GM13977 (cell line): Measurements from ENCODE around the gene HSBP1L1.

Experiments
- DNase-seq: peaks from one replicate; pipeline ENCODE4 v3.0.0; 2012; ENCODE audit warnings: low spot score
- in situ Hi-C: fragments of 300-500 bp; cut with MboI; formaldehyde crosslinking; loops from one replicate; pipeline ENCODE4 v1.12.0; 2022; ENCODE audit warnings: low sequenced_read_pairs, low pct_unique_long_range_greater_than_20kb, mixed read lengths, inconsistent platforms; ENCODE audit not compliant: unreplicated experiment
- TF ChIP-seq, protein P1 (sequence below): IDR thresholded peaks from 2 replicates; pipeline ENCODE4 v1.5.1; 2012; ENCODE audit warnings: mild to moderate bottlenecking, control low read depth; ENCODE audit not compliant: insufficient read depth; ENCODE audit errors: extremely low read depth, missing control alignments

Gene HSBP1L1

DNA sequence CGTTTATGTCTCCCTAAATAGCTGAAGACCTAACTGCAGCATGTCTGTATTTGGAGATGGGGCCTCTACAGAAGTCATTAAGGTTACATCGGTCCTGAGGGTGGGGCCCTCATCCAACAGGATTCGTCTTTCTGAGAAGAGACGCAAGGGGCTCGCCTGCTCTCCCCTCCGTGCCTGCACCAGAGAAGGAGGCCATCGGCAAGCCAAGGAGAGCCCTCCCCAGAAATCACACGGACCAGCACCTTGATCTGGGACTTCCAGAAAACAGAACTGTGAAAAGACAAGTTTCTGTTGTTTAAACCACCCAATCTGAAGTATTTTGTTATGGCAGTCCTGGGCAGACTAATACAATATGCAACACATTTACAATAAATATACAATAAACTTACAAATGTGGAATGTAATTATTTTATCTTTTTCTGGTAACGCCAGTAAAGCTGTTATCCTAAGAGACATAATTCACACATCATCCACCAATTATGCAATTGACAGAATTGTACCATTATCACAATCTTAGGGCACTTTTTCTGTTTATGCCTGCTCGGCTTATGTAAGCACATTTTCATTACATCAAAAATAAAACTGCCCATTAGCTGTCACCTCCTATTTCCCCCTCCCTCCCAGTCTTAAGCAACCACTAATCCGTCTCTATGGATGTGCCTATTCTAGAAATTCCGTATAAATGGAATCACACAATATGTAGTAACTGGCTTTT, 6.1 kb downstream of the HSBP1L1 start:
- in situ Hi-C loops: no loop called here
- no peak for DNase-seq
- TF ChIP-seq, protein P1, sequence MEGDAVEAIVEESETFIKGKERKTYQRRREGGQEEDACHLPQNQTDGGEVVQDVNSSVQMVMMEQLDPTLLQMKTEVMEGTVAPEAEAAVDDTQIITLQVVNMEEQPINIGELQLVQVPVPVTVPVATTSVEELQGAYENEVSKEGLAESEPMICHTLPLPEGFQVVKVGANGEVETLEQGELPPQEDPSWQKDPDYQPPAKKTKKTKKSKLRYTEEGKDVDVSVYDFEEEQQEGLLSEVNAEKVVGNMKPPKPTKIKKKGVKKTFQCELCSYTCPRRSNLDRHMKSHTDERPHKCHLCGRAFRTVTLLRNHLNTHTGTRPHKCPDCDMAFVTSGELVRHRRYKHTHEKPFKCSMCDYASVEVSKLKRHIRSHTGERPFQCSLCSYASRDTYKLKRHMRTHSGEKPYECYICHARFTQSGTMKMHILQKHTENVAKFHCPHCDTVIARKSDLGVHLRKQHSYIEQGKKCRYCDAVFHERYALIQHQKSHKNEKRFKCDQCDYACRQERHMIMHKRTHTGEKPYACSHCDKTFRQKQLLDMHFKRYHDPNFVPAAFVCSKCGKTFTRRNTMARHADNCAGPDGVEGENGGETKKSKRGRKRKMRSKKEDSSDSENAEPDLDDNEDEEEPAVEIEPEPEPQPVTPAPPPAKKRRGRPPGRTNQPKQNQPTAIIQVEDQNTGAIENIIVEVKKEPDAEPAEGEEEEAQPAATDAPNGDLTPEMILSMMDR: no peak

DNA sequence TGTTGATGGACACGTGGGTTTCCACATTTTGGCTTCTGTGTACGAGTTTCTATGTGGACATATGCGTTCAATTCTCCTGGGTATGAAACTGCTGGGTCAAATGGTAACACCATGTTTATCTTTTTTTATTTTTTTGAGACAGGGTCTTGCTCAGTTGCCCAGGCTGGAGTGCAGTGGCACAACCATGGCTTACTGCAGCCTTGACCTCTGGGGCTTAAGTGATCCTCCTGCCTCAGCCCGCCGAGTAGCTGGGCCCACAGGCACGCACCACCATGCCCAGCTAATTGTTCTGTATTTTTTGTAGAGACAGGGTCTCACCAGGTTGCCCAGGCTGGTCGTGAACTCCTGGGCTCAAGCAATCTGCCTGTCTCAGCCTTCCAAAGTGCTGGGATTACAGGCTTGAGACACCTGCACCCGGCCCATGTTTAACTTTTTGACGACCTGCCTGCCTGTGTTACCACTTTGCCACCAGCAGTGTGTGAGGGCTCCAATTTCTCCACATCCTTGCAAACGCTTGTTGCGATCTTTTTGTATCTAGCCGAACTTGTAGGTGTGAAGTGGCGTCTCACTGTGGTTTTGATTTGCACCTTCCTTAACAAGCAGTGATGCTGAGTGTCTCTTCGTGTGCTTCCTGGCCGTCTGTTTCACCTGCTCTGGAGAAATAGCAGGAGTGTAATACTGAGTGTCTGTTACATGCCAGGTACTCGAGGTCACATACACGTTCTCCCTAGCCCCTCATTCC, 6.9 kb downstream of the HSBP1L1 start:
- DNase-seq: no peak
- TF ChIP-seq, protein P1: no peak
- in situ Hi-C loops: no loop called here

DNA sequence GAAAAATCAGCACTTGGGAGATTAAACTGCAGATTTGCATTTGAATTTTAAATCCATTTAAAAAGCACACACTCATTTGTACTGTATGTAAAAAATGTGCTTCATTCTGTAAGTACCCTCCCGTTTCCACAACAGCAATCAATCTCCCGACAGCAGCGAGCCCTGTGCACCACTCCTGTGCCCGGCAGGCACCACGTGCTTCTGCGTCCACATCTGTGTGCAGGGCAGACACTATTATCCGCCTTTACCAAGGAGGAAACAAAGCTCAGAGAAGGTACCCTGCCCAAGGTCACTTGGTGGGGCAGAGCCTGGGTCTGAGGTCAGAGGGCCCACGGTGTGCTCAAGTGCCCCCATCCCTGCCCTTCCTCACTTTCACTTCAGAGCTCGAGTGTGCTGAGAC, 7.5 kb downstream of the HSBP1L1 start:
- TF ChIP-seq, protein P1: no peak
- in situ Hi-C loops: no loop called here
- no peak for DNase-seq

DNA sequence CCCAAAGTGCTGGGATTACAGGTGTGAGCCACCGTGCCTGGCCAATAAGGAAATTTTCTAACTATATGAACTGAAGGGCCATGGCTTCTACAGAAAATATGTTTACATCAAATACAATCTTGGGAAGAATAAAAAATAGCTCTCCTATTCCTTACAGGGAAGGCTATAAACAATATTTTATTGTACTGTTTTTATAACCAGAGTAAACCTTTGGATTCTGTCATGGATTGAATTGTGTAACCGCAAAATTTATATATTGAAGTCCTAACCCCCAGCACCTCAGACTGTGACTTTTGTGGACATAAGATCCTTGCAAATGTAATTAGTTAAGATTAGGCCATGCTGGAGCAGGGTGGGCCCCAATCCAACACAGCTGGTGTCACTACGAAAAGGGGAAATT, 8.3 kb downstream of the HSBP1L1 start:
- no peak for DNase-seq
- TF ChIP-seq, protein P1: no peak
- in situ Hi-C loops: no loop called here

DNA sequence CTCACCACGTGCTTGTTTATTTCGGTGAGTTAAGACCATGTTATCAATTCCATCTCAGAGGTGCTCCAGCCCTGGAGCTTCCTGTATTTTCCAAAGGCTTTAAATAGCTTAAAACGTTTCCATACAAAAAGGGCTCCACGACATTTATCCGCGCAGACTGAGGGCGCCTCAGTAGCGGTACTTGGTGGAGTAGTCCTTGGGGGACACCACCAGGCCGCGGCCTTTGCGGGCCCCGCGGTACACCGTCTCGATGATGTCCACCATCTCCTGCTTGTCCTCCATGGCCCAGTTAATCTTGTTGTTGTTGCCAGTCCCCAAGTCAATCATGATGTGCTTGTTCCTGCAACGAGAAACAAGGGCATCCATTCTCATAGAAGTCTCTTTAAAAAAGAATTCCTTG, 9.1 kb downstream of the HSBP1L1 start:
- in situ Hi-C loops: no loop called here

DNA sequence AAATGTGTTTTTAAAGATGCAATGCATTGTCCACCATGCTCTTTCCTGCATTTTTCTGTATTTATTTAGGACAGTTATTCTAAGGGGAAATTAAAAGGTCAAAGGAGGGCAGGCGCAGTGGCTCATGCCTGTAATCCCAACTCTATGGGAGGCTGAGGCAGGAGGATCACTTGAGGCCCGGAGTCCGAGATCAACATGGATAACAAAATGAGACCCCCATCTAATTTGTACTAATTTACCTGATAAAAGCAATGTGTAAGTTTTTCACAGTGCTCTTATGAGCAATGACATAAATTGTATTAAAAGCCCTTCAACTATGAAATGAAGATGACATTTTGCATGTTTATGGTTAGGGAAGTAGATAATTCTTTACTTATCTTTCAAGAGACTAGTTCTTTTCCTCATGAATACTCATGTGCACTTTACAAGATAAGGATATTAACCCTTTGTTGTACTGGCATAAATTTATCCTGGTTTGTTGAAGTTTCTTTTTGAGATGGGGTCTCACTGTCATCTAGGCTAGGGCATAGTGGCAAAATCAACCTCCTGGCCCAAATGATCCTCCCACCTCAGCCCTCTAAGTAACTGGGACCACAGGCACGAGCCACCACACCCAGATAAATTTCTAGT, 9.7 kb downstream of the HSBP1L1 start:
- DNase-seq: no peak
- in situ Hi-C loops: no loop called here
- TF ChIP-seq, protein P1: no peak

More for the DNA sequence above, 9.1 kb downstream of the HSBP1L1 start:
- TF ChIP-seq, protein P1: no peak
- no peak for DNase-seq
